Hematopoietic multipotent progenitor cell (in vitro differentiated cells): ENCODE measurements around the gene HIVEP2. TPM values are rescaled to one million over a fixed set of nuclear protein-coding genes. Genes with fewer than 3 reads are reported as not detected.

Experiments
- DNase-seq, 3 donors: peaks; one replicate each; pipeline ENCODE4 v3.0.0-alpha.2; 2011 to 2015; ENCODE audit warnings: low read depth in 2 of 3, low spot score in 2 of 3
- total RNA-seq: library from RNA; depleted of rRNA; stranded (reverse); fragments of >200 nt; gene quantifications from one replicate; pipeline ENCODE4 v1.2.3, GENCODE V29; 2012

Gene HIVEP2
- total RNA-seq, 1 donor = 12.4 TPM

GRCh38 chr6:142925575-142926110 is 19.3 kb downstream of the HIVEP2 start:
- no peak for DNase-seq

GRCh38 chr6:142918339-142919042 is 26.5 kb downstream of the HIVEP2 start:
- no peak for DNase-seq

DNA sequence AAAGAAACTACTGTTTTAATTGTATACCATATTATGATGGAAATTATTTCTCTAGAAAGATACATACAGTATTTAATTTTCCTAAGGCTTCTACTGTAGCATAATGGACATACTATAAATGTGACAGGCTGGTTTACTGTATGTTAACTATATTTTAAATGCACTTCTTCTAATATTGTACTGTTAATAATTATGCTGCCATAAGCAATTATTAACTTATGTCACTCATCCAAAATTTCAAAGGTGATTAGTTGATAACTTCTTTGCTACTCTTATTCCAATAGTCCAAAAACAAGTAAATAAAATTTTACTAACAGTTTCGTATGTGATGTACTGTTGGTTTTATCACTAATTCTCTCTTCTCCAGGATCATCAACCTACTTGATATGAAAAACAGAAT is 28.1 kb downstream of the HIVEP2 start:
- no peak for DNase-seq

DNA sequence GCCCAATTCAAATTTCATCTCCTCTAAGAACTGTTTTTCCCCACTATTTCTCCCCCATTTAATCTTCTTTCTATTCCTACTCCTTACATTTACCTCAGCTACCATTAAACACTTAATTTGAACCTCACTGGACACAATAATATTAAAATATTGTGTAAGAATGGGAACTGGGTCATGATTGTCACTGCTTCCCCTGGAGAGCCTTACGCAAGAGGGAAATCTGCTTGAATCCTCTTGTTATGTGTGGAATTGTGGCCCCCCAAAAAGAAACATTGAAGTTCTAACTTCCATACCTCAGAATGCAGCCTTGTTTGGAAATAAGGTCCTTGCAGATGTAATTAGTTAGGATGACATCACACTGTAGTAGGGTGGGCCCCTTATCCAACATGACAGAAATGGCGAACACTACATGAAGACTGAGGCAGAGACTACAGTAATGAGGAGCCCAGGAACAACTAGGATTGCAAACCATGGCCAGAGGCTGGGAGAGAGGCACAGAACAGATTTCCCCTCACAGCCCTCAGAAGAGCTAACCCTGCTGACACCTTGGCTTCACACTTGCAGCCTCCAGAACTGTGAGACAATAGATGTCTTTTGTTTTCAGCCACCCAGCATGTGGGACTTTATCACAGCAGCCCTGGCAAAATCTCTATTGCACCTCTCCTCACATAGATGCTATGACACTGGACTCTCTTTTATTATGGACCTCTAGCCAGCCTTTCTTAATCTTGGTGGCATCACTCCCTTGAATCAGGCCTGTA is 29.9 kb downstream of the HIVEP2 start:
- no peak for DNase-seq

GRCh38 chr6:142914369-142914768 is 30.6 kb downstream of the HIVEP2 start:
- DNase-seq = no peak

GRCh38 chr6:142913511-142914047 is 31.4 kb downstream of the HIVEP2 start:
- peak in 1 of 3 donors; percentile 52 for DNase-seq

DNA sequence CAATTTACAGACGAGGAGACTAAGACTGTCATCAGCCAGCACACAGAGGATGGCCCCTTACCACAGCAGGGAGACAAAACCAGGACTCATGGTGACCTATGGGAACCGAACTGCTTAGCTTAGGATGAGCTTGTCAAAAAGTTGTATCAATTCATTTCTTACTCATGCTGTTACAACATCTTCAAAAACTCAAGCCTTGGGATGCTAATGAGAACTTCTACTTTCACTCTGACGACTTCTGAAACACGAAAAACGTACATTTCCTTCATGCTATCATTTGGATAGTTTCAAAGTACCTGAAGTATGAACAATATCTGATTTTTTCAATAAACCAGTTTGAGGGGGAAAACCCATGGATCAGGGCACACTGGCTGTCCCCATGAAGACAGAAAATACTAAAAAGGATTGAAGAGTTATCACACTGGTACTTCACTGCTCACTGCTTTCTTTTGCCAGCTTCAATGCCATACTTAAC is 31.9 kb downstream of the HIVEP2 start:
- DNase-seq = no peak

DNA sequence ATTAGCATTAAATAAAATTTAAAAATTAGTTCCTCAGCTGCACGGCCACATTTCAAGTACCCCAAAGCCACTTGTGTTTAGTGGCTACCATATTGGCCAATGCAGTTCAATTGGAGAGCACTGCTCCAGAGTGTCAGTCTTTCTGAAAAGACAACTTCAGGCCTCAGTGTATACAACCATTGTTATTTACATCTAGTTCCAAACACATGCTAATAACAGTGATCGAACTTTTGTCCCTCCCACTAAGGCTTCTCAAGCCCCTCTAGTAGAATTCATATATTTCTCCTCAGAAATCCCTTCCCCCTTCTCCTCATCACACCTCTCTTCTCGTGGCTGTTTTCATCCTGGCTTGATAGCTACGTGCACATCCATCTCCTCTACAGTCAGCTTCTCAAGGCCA is 32.9 kb downstream of the HIVEP2 start:
- no peak for DNase-seq

DNA sequence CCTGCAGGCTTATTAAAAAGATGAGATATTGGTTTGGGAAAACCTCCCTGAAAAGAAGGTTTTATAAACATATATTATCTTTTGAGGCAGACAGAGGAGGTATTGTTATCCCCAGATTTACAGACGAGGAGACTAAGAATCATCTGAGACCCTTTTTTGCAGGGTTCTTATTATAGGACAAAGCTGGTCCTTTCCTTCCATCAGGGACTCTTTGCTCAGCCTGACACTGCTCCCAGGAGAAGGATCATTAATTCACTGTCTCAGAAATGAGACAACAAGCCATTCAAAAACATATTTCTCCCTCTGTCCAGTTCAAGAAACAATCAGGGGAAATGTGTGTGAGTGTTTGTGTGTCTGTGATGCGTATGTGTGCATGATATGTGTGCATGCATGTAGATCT is 33.5 kb downstream of the HIVEP2 start:
- no peak for DNase-seq

GRCh38 chr6:142909686-142910085 is 35.3 kb downstream of the HIVEP2 start:
- no peak for DNase-seq

DNA sequence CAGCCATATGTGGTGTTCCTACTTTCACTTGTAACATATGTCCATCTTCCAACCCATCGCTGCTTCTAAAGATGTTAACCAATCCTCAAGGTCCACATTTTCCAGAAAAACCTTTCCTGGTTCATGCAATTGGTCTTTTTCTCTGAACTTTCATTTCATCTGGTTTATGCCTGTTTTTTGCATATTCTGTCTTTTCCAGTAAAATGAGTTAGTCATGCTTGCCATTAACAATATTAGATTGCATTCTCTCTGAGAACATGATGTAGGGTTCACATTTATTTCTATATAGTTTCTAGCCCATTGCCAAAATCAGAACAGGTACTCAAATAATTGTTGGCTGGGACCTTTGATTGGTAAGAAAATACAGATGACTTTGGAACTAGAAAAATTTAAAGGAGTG is 36.7 kb downstream of the HIVEP2 start:
- DNase-seq = no peak

- DNase-seq = no peak
Observed at GRCh38 chr6:142907544-142907943, 37.4 kb downstream of the HIVEP2 start.

DNA sequence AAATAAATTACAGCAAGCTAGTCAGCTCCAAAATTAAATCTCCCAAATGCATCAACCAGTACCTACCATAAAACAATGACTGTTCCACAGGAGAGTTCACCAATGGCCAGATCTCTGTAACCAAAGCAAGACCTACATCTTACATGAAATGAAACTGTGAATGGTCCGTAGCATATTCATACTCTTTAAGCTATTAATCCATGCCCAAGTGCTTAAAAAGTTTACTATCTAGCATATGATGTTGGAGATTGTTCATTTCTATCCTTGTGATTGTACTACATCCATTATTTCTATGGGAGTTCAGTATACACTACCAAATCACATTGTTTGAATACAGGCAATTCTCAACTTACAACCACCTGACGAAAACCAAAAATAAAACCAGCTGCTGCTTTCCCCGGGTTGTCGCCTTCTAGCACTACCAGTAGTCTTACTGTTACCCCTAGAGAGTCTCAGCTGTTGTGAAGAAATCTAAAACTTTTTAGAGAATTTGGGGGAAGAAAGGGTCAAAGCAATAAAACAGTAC is 38.0 kb downstream of the HIVEP2 start:
- DNase-seq = no peak

DNA sequence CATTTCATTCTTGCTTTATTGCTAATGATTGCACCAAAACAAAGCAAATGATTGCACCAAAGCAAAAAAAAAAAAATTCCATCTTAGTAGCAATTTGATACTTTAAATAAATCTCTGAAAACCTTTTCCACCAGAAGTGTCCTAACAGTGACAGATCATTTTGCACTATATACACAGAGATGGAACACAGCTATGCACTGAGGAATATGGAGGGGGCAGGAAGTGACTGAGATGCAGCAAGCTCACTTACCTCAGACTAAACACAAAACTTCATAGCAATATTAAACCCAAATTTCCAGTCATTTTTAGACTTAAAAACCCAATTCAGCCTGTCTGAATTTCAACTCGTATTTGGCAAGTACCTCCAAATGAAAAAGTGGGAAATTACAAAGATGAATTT is 41.2 kb downstream of the HIVEP2 start:
- DNase-seq = no peak

DNA sequence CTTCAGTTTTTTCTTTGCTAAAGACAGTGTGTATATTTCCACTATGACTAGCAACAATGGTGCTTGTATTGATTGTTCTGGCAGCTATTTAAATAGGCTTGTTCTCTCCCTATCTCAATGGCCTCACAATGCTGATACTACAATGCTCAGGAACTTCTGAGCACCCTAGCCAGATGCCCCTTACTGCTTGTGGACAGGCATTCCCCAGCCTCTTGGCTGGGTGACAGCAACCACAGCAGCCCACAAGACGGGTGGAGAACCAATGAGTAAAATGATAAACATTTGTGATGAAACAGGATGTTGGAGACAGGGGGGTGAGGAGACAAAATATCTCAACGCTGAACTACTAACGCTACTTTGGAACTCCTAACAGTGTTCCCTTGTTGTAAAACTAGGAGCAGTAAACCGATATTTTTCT is 42.3 kb downstream of the HIVEP2 start:
- peak; percentile 67 to 86 (median 76) for DNase-seq

GRCh38 chr6:142901611-142902010 is 43.4 kb downstream of the HIVEP2 start:
- DNase-seq = no peak

DNA sequence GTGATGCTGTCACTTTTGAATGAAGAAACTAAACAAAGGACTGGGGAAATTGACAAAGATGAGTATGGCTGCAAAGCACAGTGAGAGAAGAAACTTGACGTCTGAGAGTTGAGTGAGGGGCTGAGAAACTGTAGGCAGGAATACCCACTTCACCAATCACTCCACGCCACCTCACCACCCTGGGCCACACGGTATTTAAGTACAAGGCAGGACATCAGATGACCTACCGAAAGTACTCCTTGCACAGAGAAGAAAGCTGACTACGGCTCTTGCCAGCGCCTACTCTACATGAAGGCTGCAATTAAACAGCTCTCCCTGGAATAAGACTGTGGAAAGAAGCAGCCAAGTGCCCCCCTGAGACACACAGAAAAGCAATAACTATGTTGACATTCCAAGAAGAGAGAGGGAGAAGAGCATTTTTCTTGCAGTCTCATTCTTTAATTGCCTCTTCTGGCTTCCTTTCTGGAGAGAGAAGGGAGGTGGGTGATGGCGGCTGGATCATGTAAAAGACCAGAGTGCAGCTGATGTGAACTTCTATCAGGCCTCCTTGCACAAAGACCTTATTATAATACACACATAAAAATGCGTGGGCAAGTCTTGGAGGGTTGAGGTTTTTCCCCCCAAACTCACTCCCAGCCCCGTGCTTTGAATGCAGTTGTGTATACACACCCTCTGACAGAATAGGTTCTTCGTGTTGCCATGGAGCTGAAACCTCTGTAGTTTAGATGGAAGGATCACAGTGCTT is 44.6 kb downstream of the HIVEP2 start:
- no peak for DNase-seq

GRCh38 chr6:142898927-142899895 is 45.8 kb downstream of the HIVEP2 start:
- DNase-seq = no peak

- DNase-seq = no peak
Observed at GRCh38 chr6:142897659-142898058, 47.3 kb downstream of the HIVEP2 start.
